Measurements from ENCODE around the gene ACTN3. TPM values are rescaled to one million over a fixed set of nuclear protein-coding genes. Genes with fewer than 3 reads are reported as not detected.
A peak's percentile ranks its signal among the peaks of the same experiment; 100 is the strongest.

The ACTN3 gene
- polyA plus RNA-seq, 1 donor from 2014 or later = not detected

DNA sequence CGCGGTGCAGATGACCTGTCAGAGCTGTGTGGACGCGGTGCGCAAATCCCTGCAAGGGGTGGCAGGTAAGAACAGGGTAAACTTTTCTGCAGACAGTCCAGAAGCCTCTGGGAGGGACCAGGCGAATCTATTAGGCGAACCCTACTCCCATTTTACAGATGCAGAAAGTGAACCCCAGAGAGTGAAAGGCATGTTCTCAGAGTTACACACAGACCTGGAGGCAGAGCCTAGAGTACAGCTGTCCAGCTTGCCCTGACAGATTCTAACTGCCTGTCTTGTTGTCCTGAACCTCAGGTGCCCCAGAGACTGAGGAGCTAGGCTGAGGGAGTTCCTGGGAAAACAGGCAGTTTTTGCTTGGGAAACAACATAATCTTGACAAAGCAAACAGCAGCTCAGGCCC is 46.9 kb downstream of the ACTN3 start:
- no peak overlapping the region for H3K9ac ChIP-seq (ENCODE audit: low read length)

DNA sequence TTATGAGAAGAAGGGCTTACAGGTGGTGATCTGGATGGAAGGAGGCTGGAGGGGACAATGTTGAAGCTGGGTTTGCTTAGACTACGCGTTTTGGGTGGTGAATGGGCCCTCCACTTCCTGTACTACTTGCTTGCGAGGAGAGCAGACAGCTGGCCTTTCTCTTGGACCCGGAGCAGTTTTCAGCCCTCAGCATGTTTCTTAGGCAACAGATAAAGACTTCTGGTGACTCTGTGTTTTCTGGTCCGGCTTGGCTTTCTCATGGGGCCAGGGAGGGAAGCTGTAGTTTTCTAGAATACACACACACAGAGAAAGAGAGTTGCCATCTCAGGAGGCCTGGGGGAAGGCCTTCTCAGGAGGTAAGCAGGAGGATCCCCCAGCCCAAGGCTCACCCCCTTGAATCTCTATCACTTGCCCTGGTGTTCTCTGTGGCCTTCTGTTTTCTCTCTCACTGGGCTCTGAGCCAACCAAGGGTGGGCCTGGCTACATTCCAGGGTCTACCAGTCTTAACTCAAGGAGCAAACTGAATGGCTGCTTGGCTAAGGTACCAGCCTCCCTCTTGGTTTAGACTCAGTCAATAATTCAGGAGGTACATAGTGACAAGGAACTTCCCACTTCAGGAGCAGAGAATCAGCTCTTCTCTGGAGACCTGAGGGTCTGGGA is 48.7 kb downstream of the ACTN3 start:
- no peak overlapping the region for H3K4me3 ChIP-seq (ENCODE audit: low read length)
- TF ChIP-seq, protein P1, sequence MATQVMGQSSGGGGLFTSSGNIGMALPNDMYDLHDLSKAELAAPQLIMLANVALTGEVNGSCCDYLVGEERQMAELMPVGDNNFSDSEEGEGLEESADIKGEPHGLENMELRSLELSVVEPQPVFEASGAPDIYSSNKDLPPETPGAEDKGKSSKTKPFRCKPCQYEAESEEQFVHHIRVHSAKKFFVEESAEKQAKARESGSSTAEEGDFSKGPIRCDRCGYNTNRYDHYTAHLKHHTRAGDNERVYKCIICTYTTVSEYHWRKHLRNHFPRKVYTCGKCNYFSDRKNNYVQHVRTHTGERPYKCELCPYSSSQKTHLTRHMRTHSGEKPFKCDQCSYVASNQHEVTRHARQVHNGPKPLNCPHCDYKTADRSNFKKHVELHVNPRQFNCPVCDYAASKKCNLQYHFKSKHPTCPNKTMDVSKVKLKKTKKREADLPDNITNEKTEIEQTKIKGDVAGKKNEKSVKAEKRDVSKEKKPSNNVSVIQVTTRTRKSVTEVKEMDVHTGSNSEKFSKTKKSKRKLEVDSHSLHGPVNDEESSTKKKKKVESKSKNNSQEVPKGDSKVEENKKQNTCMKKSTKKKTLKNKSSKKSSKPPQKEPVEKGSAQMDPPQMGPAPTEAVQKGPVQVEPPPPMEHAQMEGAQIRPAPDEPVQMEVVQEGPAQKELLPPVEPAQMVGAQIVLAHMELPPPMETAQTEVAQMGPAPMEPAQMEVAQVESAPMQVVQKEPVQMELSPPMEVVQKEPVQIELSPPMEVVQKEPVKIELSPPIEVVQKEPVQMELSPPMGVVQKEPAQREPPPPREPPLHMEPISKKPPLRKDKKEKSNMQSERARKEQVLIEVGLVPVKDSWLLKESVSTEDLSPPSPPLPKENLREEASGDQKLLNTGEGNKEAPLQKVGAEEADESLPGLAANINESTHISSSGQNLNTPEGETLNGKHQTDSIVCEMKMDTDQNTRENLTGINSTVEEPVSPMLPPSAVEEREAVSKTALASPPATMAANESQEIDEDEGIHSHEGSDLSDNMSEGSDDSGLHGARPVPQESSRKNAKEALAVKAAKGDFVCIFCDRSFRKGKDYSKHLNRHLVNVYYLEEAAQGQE (IDR thresholded peaks at IDR 0.05; ENCODE audit: borderline replicate concordance) = no peak
- TF ChIP-seq SMC3 (conservative IDR thresholded peaks at IDR 0.05; ENCODE audit: poor library complexity) = no peak
- TF ChIP-seq, protein P2, sequence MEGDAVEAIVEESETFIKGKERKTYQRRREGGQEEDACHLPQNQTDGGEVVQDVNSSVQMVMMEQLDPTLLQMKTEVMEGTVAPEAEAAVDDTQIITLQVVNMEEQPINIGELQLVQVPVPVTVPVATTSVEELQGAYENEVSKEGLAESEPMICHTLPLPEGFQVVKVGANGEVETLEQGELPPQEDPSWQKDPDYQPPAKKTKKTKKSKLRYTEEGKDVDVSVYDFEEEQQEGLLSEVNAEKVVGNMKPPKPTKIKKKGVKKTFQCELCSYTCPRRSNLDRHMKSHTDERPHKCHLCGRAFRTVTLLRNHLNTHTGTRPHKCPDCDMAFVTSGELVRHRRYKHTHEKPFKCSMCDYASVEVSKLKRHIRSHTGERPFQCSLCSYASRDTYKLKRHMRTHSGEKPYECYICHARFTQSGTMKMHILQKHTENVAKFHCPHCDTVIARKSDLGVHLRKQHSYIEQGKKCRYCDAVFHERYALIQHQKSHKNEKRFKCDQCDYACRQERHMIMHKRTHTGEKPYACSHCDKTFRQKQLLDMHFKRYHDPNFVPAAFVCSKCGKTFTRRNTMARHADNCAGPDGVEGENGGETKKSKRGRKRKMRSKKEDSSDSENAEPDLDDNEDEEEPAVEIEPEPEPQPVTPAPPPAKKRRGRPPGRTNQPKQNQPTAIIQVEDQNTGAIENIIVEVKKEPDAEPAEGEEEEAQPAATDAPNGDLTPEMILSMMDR (IDR thresholded peaks at IDR 0.05; ENCODE audit: poor library complexity, severe bottlenecking) = no peak
- no peak for TF ChIP-seq POLR2AphosphoS5 (IDR thresholded peaks at IDR 0.05)
- no peak for TF ChIP-seq MXI1 (conservative IDR thresholded peaks at IDR 0.05; ENCODE audit: poor library complexity, severe bottlenecking)
- no peak for TF ChIP-seq EP300 (conservative IDR thresholded peaks at IDR 0.05; ENCODE audit: poor library complexity, severe bottlenecking)
- H3K4me2 ChIP-seq (ENCODE audit: low read length) = no peak overlapping the region
- no peaks in the 10 kb centered on the region for H3K36me3 ChIP-seq (ENCODE audit: insufficient read depth, low read length)
- H2AFZ ChIP-seq (ENCODE audit: low read depth, low read length) = no peak overlapping the region
- no peaks in the 10 kb centered on the region for H3K27me3 ChIP-seq (ENCODE audit: insufficient read depth, low read depth, low read length)
- H3F3A ChIP-seq (ENCODE audit: insufficient read depth, low read length, poor library complexity, severe bottlenecking) = no peaks in the 10 kb centered on the region
- no peak overlapping the region for H3K27ac ChIP-seq (ENCODE audit: low read length)
- H3K9me2 ChIP-seq (ENCODE audit: insufficient read depth, low read length) = no peaks in the 10 kb centered on the region
- H4K20me1 ChIP-seq (ENCODE audit: insufficient read depth) = no peaks in the 10 kb centered on the region
- peaks cover 14% of the 10 kb centered on the region for H3K9me3 ChIP-seq (ENCODE audit: low read length)
- H3K9ac ChIP-seq (ENCODE audit: low read length) = no peak overlapping the region
- no peaks in the 10 kb centered on the region for H3K79me2 ChIP-seq (replicated peaks; ENCODE audit: insufficient read depth, low read length)

More for the DNA sequence above, 46.9 kb downstream of the ACTN3 start:
- Histone ChIP-seq H3K27me3 (ENCODE audit: insufficient read depth, low read depth, low read length) (no peaks in the 10 kb centered on the region), H2AFZ (ENCODE audit: low read depth, low read length) (no peak overlapping the region), H3K27ac (ENCODE audit: low read length) (no peak overlapping the region), H3K79me2 (replicated peaks; ENCODE audit: insufficient read depth, low read length) (no peaks in the 10 kb centered on the region), H3K36me3 (ENCODE audit: insufficient read depth, low read length) (no peaks in the 10 kb centered on the region), H3F3A (ENCODE audit: insufficient read depth, low read length, poor library complexity, severe bottlenecking) (no peaks in the 10 kb centered on the region), H4K20me1 (ENCODE audit: insufficient read depth) (no peaks in the 10 kb centered on the region), H3K9me3 (ENCODE audit: low read length) (peaks cover 18% of the 10 kb centered on the region), H3K4me2 (ENCODE audit: low read length) (peak overlapping the region; percentile 39), H3K9me2 (ENCODE audit: insufficient read depth, low read length) (no peaks in the 10 kb centered on the region), H3K4me3 (ENCODE audit: low read length) (peak overlapping the region; percentile 70)
- TF ChIP-seq, protein P1 (IDR thresholded peaks at IDR 0.05; ENCODE audit: borderline replicate concordance) = no peak

All from neural cell (in vitro differentiated cells).